Fibroblast of villous mesenchyme (primary cell): Measurements from ENCODE around the gene ASPRV1. TPM values are rescaled to one million over a fixed set of nuclear protein-coding genes. Genes with fewer than 3 reads are reported as not detected.
"Not testable (repeated sequence)": the region's sequence is repeated elsewhere in the genome, so short reads cannot be mapped to it uniquely, and the experiment has no call there.

Experiments used
- DNase-seq: peaks from one replicate; pipeline ENCODE4 v3.0.0-alpha.2; 2010; ENCODE audit warnings: low read depth
- H3K4me3 ChIP-seq: 2 replicates; pipeline ENCODE4 v1.5.1; 2011; ENCODE audit warnings: low read depth, mild to moderate bottlenecking, low read length
- CTCF ChIP-seq: IDR thresholded peaks from 2 replicates; pipeline ENCODE4 v1.5.1; 2012; ENCODE audit warnings: low read depth, mild to moderate bottlenecking, low read length; ENCODE audit not compliant: insufficient read depth
- total RNA-seq: library from RNA; depleted of rRNA; stranded (reverse); fragments of >200 nt; gene quantifications from 2 replicates; pipeline ENCODE4 v1.2.3, GENCODE V29; 2012

ASPRV1 gene
- total RNA-seq, 1 donor, result 0.43 TPM

- no peak for DNase-seq
- no peak for TF ChIP-seq CTCF
Observed at GRCh38 chr2:69956475-69956979, 4.9 kb downstream of the ASPRV1 start.

GRCh38 chr2:69955029-69955428, 6.4 kb downstream of the ASPRV1 start:
- DNase-seq, result no peak
- TF ChIP-seq CTCF, result no peak
- no peak overlapping the region for H3K4me3 ChIP-seq

More at GRCh38 chr2:69956475-69956979, 4.9 kb downstream of the ASPRV1 start:
- no peak overlapping the region for H3K4me3 ChIP-seq

GRCh38 chr2:69954084-69954483, 7.3 kb downstream of the ASPRV1 start:
- H3K4me3 ChIP-seq, result no peak overlapping the region
- DNase-seq, result no peak
- TF ChIP-seq CTCF, result no peak

- DNase-seq, result no peak
- no peak for TF ChIP-seq CTCF
- H3K4me3 ChIP-seq, result no peak overlapping the region
Observed at GRCh38 chr2:69952336-69953115, 8.9 kb downstream of the ASPRV1 start.

- H3K4me3 ChIP-seq, result not testable (repeated sequence)
Observed at GRCh38 chr2:69950671-69951070, 10.8 kb downstream of the ASPRV1 start.

GRCh38 chr2:69950241-69950640, 11.2 kb downstream of the ASPRV1 start:
- H3K4me3 ChIP-seq, result no peak overlapping the region
- peak; percentile 31 for DNase-seq
- no peak for TF ChIP-seq CTCF

More at GRCh38 chr2:69950671-69951070, 10.8 kb downstream of the ASPRV1 start:
- not testable (repeated sequence) for DNase-seq

GRCh38 chr2:69948963-69949645, 12.3 kb downstream of the ASPRV1 start:
- DNase-seq, result no peak
- no peak for TF ChIP-seq CTCF
- H3K4me3 ChIP-seq, result no peak overlapping the region
